ENCODE data around the gene LRRFIP2.

Gene LRRFIP2

GRCh38 chr3:37135561-37135960, 38.8 kb downstream of the LRRFIP2 start:
- Histone ChIP-seq H3K4me2 (no peak overlapping the region), H3K4me3 (IDR thresholded peaks at IDR 0.05; ENCODE audit: insufficient read depth, low read depth, low read length) (no peak overlapping the region), H3K4me1 (ENCODE audit: low read depth, poor library complexity, severe bottlenecking) (peaks cover 9% of the 10 kb centered on the region), H3K27ac (no peak overlapping the region), H3K36me3 (ENCODE audit: insufficient read depth) (no peaks in the 10 kb centered on the region), H2AFZ (ENCODE audit: low read depth) (no peak overlapping the region), H4K20me1 (ENCODE audit: insufficient read depth) (no peaks in the 10 kb centered on the region), H3K9ac (no peak overlapping the region), H3K27me3 (ENCODE audit: insufficient read depth, low read depth) (no peaks in the 10 kb centered on the region), H3K79me2 (ENCODE audit: insufficient read depth, low read depth) (0 out of 2 replicates have a peak, but pooled peaks cover 5% of the 10 kb centered on the region)
- no peak for TF ChIP-seq CTCF (conservative IDR thresholded peaks at IDR 0.05; ENCODE audit: low read depth, low read length)

- no peaks in the 10 kb centered on the region for H3K36me3 ChIP-seq (ENCODE audit: insufficient read depth)
- no peak overlapping the region for H3K9ac ChIP-seq
- no peak overlapping the region for H2AFZ ChIP-seq (ENCODE audit: low read depth)
- 0 out of 2 replicates have a peak, but pooled peaks cover 5% of the 10 kb centered on the region for H3K79me2 ChIP-seq (ENCODE audit: insufficient read depth, low read depth)
- no peaks in the 10 kb centered on the region for H3K27me3 ChIP-seq (ENCODE audit: insufficient read depth, low read depth)
- H3K4me1 ChIP-seq (ENCODE audit: low read depth, poor library complexity, severe bottlenecking) = peaks cover 9% of the 10 kb centered on the region
- H3K4me3 ChIP-seq (IDR thresholded peaks at IDR 0.05; ENCODE audit: insufficient read depth, low read depth, low read length) = no peak overlapping the region
- H4K20me1 ChIP-seq (ENCODE audit: insufficient read depth) = no peaks in the 10 kb centered on the region
- no peak overlapping the region for H3K27ac ChIP-seq
- no peak for TF ChIP-seq CTCF (conservative IDR thresholded peaks at IDR 0.05; ENCODE audit: low read depth, low read length)
- H3K4me2 ChIP-seq = no peak overlapping the region
Observed at GRCh38 chr3:37132334-37132733, 42.0 kb downstream of the LRRFIP2 start.

- H2AFZ ChIP-seq (ENCODE audit: low read depth) = no peak overlapping the region
- no peaks in the 10 kb centered on the region for H3K36me3 ChIP-seq (ENCODE audit: insufficient read depth)
- H3K9ac ChIP-seq = no peak overlapping the region
- TF ChIP-seq CTCF (conservative IDR thresholded peaks at IDR 0.05; ENCODE audit: low read depth, low read length) = no peak
- no peaks in the 10 kb centered on the region for H4K20me1 ChIP-seq (ENCODE audit: insufficient read depth)
- no peak overlapping the region for H3K27ac ChIP-seq
- H3K4me2 ChIP-seq = no peak overlapping the region
- 0 out of 2 replicates have a peak, but pooled peaks cover 5% of the 10 kb centered on the region for H3K79me2 ChIP-seq (ENCODE audit: insufficient read depth, low read depth)
- no peaks in the 10 kb centered on the region for H3K27me3 ChIP-seq (ENCODE audit: insufficient read depth, low read depth)
- H3K4me1 ChIP-seq (ENCODE audit: low read depth, poor library complexity, severe bottlenecking) = peaks cover 9% of the 10 kb centered on the region
- no peak overlapping the region for H3K4me3 ChIP-seq (IDR thresholded peaks at IDR 0.05; ENCODE audit: insufficient read depth, low read depth, low read length)
Observed at GRCh38 chr3:37131860-37132144, 42.6 kb downstream of the LRRFIP2 start.

- Histone ChIP-seq H3K79me2 (ENCODE audit: insufficient read depth, low read depth) (0 out of 2 replicates have a peak, but pooled peaks cover 5% of the 10 kb centered on the region), H4K20me1 (ENCODE audit: insufficient read depth) (no peaks in the 10 kb centered on the region), H3K4me2 (no peak overlapping the region), H3K27ac (no peak overlapping the region), H3K4me3 (IDR thresholded peaks at IDR 0.05; ENCODE audit: insufficient read depth, low read depth, low read length) (no peak overlapping the region), H3K4me1 (ENCODE audit: low read depth, poor library complexity, severe bottlenecking) (peaks cover 5% of the 10 kb centered on the region), H2AFZ (ENCODE audit: low read depth) (no peak overlapping the region), H3K9ac (no peak overlapping the region), H3K36me3 (ENCODE audit: insufficient read depth) (no peaks in the 10 kb centered on the region), H3K27me3 (ENCODE audit: insufficient read depth, low read depth) (no peaks in the 10 kb centered on the region)
- TF ChIP-seq CTCF (conservative IDR thresholded peaks at IDR 0.05; ENCODE audit: low read depth, low read length) = no peak
Observed at GRCh38 chr3:37130984-37131859, 43.2 kb downstream of the LRRFIP2 start.

Data from KMS-11 (cell line).